Activated T-helper 17 cell treated with anti-CD3 and anti-CD28 coated beads, Interleukin-2, amount 50 U/mL, for 72 hours (primary cell): ENCODE measurements around the gene CIBAR2. TPM values are rescaled to one million over a fixed set of nuclear protein-coding genes. Genes with fewer than 3 reads are reported as not detected.

Experiments
- ATAC-seq: fragments of 150-1000 bp; cut with Tn5 transposase; replicated peaks from 2 replicates; pipeline ENCODE4 v1.10.0; 2021; ENCODE audit warnings: mild to moderate bottlenecking, moderate library complexity
- H3K27ac Mint-ChIP-seq: one replicate; pipeline ENCODE4 v1.8.0; 2022; ENCODE audit warnings: mixed read lengths
- H3K27me3 Mint-ChIP-seq: one replicate; pipeline ENCODE4 v1.8.0; 2022; ENCODE audit warnings: mixed read lengths
- H3K36me3 Mint-ChIP-seq: one replicate; pipeline ENCODE4 v1.8.0; 2022; ENCODE audit warnings: low read depth, mild to moderate bottlenecking, mixed read lengths
- H3K4me1 Mint-ChIP-seq: one replicate; pipeline ENCODE4 v1.8.0; 2022; ENCODE audit warnings: mixed read lengths
- H3K4me3 Mint-ChIP-seq: one replicate; pipeline ENCODE4 v1.8.0; 2022; ENCODE audit warnings: mild to moderate bottlenecking, mixed read lengths
- H3K9me3 Mint-ChIP-seq: one replicate; pipeline ENCODE4 v1.8.0; 2022; ENCODE audit warnings: mixed read lengths
- total RNA-seq, 2 donors: library from RNA; stranded (reverse); gene quantifications; one replicate each; pipeline ENCODE4 v1.2.3, GENCODE V29; 2022

Gene CIBAR2
- total RNA-seq, 2 donors from 2014 or later: 0.34 TPM; not detected in 1

GRCh38 chr16:85107083-85107482 is 5.2 kb downstream of the CIBAR2 start:
- no peak for ATAC-seq
- Mint-ChIP-seq H3K9me3 (no peaks in the 10 kb centered on the region), H3K27me3 (no peaks in the 10 kb centered on the region), H3K4me3 (no peak overlapping the region), H3K4me1 (peaks cover 18% of the 10 kb centered on the region), H3K27ac (no peak overlapping the region), H3K36me3 (no peaks in the 10 kb centered on the region)

GRCh38 chr16:85105475-85105874 is 6.8 kb downstream of the CIBAR2 start:
- H3K27me3 Mint-ChIP-seq: no peaks in the 10 kb centered on the region
- H3K4me3 Mint-ChIP-seq: peak overlapping the region; percentile 25
- no peaks in the 10 kb centered on the region for H3K9me3 Mint-ChIP-seq
- no peak for ATAC-seq
- H3K4me1 Mint-ChIP-seq: peaks cover 18% of the 10 kb centered on the region
- no peaks in the 10 kb centered on the region for H3K36me3 Mint-ChIP-seq
- H3K27ac Mint-ChIP-seq: peak overlapping the region; percentile 82

GRCh38 chr16:85104821-85105391 is 7.4 kb downstream of the CIBAR2 start:
- H3K27ac Mint-ChIP-seq: peak overlapping the region; percentile 82
- peak; percentile 67 for ATAC-seq
- H3K36me3 Mint-ChIP-seq: no peaks in the 10 kb centered on the region
- no peaks in the 10 kb centered on the region for H3K27me3 Mint-ChIP-seq
- H3K4me1 Mint-ChIP-seq: peaks cover 18% of the 10 kb centered on the region
- H3K9me3 Mint-ChIP-seq: no peaks in the 10 kb centered on the region
- peak overlapping the region; percentile 25 for H3K4me3 Mint-ChIP-seq

- Mint-ChIP-seq H3K27me3 (no peaks in the 10 kb centered on the region), H3K36me3 (no peaks in the 10 kb centered on the region), H3K27ac (no peak overlapping the region), H3K9me3 (no peaks in the 10 kb centered on the region), H3K4me1 (peaks cover 18% of the 10 kb centered on the region), H3K4me3 (no peak overlapping the region)
- no peak for ATAC-seq
Observed at GRCh38 chr16:85104147-85104546, 8.1 kb downstream of the CIBAR2 start.

- no peaks in the 10 kb centered on the region for H3K36me3 Mint-ChIP-seq
- H3K4me3 Mint-ChIP-seq: no peak overlapping the region
- peaks cover 18% of the 10 kb centered on the region for H3K4me1 Mint-ChIP-seq
- no peak for ATAC-seq
- H3K27ac Mint-ChIP-seq: no peak overlapping the region
- H3K9me3 Mint-ChIP-seq: no peaks in the 10 kb centered on the region
- H3K27me3 Mint-ChIP-seq: no peaks in the 10 kb centered on the region
Observed at GRCh38 chr16:85103114-85104079, 8.9 kb downstream of the CIBAR2 start.

- ATAC-seq: no peak
- Mint-ChIP-seq H3K27ac (no peak overlapping the region), H3K4me3 (no peak overlapping the region), H3K36me3 (no peaks in the 10 kb centered on the region), H3K9me3 (no peaks in the 10 kb centered on the region), H3K27me3 (no peaks in the 10 kb centered on the region), H3K4me1 (peaks cover 18% of the 10 kb centered on the region)
Observed at GRCh38 chr16:85101956-85102630, 10.2 kb downstream of the CIBAR2 start.

- Mint-ChIP-seq H3K4me1 (peaks cover 11% of the 10 kb centered on the region), H3K9me3 (no peaks in the 10 kb centered on the region)
Observed at GRCh38 chr16:85100265-85100664, 12.0 kb downstream of the CIBAR2 start.

GRCh38 chr16:85098565-85098964 is 13.7 kb downstream of the CIBAR2 start:
- Mint-ChIP-seq H3K9me3 (no peaks in the 10 kb centered on the region), H3K4me1 (peaks cover 2% of the 10 kb centered on the region), H3K36me3 (no peaks in the 10 kb centered on the region), H3K27ac (no peak overlapping the region), H3K4me3 (no peak overlapping the region), H3K27me3 (no peaks in the 10 kb centered on the region)
- no peak for ATAC-seq

More at GRCh38 chr16:85100265-85100664, 12.0 kb downstream of the CIBAR2 start:
- H3K27ac Mint-ChIP-seq: no peak overlapping the region
- no peaks in the 10 kb centered on the region for H3K27me3 Mint-ChIP-seq
- H3K4me3 Mint-ChIP-seq: no peak overlapping the region
- H3K36me3 Mint-ChIP-seq: no peaks in the 10 kb centered on the region
- ATAC-seq: no peak

- H3K4me3 Mint-ChIP-seq: no peak overlapping the region
- H3K27me3 Mint-ChIP-seq: no peaks in the 10 kb centered on the region
- H3K4me1 Mint-ChIP-seq: no peaks in the 10 kb centered on the region
- no peak overlapping the region for H3K27ac Mint-ChIP-seq
- H3K36me3 Mint-ChIP-seq: no peaks in the 10 kb centered on the region
- no peak for ATAC-seq
- H3K9me3 Mint-ChIP-seq: no peaks in the 10 kb centered on the region
Observed at GRCh38 chr16:85096921-85097320, 15.4 kb downstream of the CIBAR2 start.

GRCh38 chr16:85094812-85095211 is 17.5 kb downstream of the CIBAR2 start:
- H3K36me3 Mint-ChIP-seq: no peaks in the 10 kb centered on the region
- no peak overlapping the region for H3K4me3 Mint-ChIP-seq
- no peaks in the 10 kb centered on the region for H3K4me1 Mint-ChIP-seq
- no peak for ATAC-seq
- H3K27me3 Mint-ChIP-seq: no peaks in the 10 kb centered on the region
- H3K9me3 Mint-ChIP-seq: no peaks in the 10 kb centered on the region
- no peak overlapping the region for H3K27ac Mint-ChIP-seq

GRCh38 chr16:85094176-85094805 is 18.0 kb downstream of the CIBAR2 start:
- H3K36me3 Mint-ChIP-seq: no peaks in the 10 kb centered on the region

GRCh38 chr16:85093705-85094104 is 18.6 kb downstream of the CIBAR2 start:
- no peak for ATAC-seq
- Mint-ChIP-seq H3K9me3 (no peaks in the 10 kb centered on the region), H3K36me3 (no peaks in the 10 kb centered on the region), H3K4me1 (no peaks in the 10 kb centered on the region), H3K27me3 (no peaks in the 10 kb centered on the region), H3K27ac (no peak overlapping the region), H3K4me3 (no peak overlapping the region)

More at GRCh38 chr16:85094176-85094805, 18.0 kb downstream of the CIBAR2 start:
- Mint-ChIP-seq H3K9me3 (no peaks in the 10 kb centered on the region), H3K27ac (no peak overlapping the region), H3K4me1 (no peaks in the 10 kb centered on the region), H3K27me3 (no peaks in the 10 kb centered on the region), H3K4me3 (no peak overlapping the region)
- ATAC-seq: no peak

GRCh38 chr16:85092851-85093250 is 19.4 kb downstream of the CIBAR2 start:
- Mint-ChIP-seq H3K27ac (no peak overlapping the region), H3K4me1 (no peaks in the 10 kb centered on the region), H3K27me3 (no peaks in the 10 kb centered on the region), H3K4me3 (no peak overlapping the region), H3K9me3 (no peaks in the 10 kb centered on the region), H3K36me3 (no peaks in the 10 kb centered on the region)
- no peak for ATAC-seq

- Mint-ChIP-seq H3K36me3 (no peaks in the 10 kb centered on the region), H3K9me3 (no peaks in the 10 kb centered on the region), H3K4me1 (no peaks in the 10 kb centered on the region), H3K27me3 (no peaks in the 10 kb centered on the region), H3K27ac (no peak overlapping the region), H3K4me3 (no peak overlapping the region)
- no peak for ATAC-seq
Observed at GRCh38 chr16:85092309-85092708, 20.0 kb downstream of the CIBAR2 start.
